Measurements from ENCODE around the gene F5. TPM values are rescaled to one million over a fixed set of nuclear protein-coding genes. Genes with fewer than 3 reads are reported as not detected.
"Not testable (repeated sequence)": the region's sequence is repeated elsewhere in the genome, so short reads cannot be mapped to it uniquely, and the experiment has no call there.

The F5 gene
- total and polyA plus RNA-seq, 10 donors, result 1.7 to 34.5 (median 7.4) TPM

- intact Hi-C loops (cut with DNase I; ENCODE audit: low total_unique reads), result no loop called here
- H3K27ac ChIP-seq, result no peak overlapping the region
- TF ChIP-seq POLR2A (IDR thresholded peaks at IDR 0.05) (no peak), POLR2AphosphoS5 (IDR thresholded peaks at IDR 0.05) (no peak), CTCF (IDR thresholded peaks at IDR 0.05 in 8 of 11, conservative IDR thresholded peaks at IDR 0.05 in 3 of 11) (no peak)
- no peaks in the 10 kb centered on the region for H3K36me3 ChIP-seq
- no peak overlapping the region for H3K4me3 ChIP-seq
- peaks cover 0 to 14% (median 5%) of the 10 kb centered on the region in 6 donors for H3K4me1 ChIP-seq
- no peaks in the 10 kb centered on the region for H3K9me3 ChIP-seq
- no peak for DNase-seq
- no peaks in the 10 kb centered on the region for H3K27me3 ChIP-seq (replicated peaks in 1 of 7)
- 10 to 16% (median 12%) methylated on average over 3 of the region's 3 CpGs for WGBS, 5 donors
These were observed 77.6 kb downstream of the F5 start for GRCh38 chr1:169508432-169509338.

- peaks cover 0 to 14% (median 5%) of the 10 kb centered on the region in 6 donors for H3K4me1 ChIP-seq
- TF ChIP-seq POLR2AphosphoS5 (IDR thresholded peaks at IDR 0.05) (no peak), CTCF (IDR thresholded peaks at IDR 0.05 in 8 of 11, conservative IDR thresholded peaks at IDR 0.05 in 3 of 11) (no peak), POLR2A (IDR thresholded peaks at IDR 0.05) (no peak)
- no peak overlapping the region for H3K4me3 ChIP-seq
- H3K27ac ChIP-seq, result no peak overlapping the region
- no peaks in the 10 kb centered on the region for H3K36me3 ChIP-seq
- intact Hi-C loops (cut with DNase I; ENCODE audit: low total_unique reads), result no loop called here
- peaks cover 0 to 1% (median 0%) of the 10 kb centered on the region in 8 donors for H3K9me3 ChIP-seq
- no peaks in the 10 kb centered on the region for H3K27me3 ChIP-seq (replicated peaks in 1 of 7)
- WGBS, 5 donors, result 76 to 84% (median 83%) methylated on average over 2 of the region's 2 CpGs
- no peak for DNase-seq
These were observed 78.9 kb downstream of the F5 start for GRCh38 chr1:169507413-169507812.

GRCh38 chr1:169503601-169504000, 82.7 kb downstream of the F5 start:
- DNase-seq; H3K9me3 ChIP-seq; H3K4me3 ChIP-seq; H3K36me3 ChIP-seq; H3K4me1 ChIP-seq; H3K27ac ChIP-seq; H3K27me3 ChIP-seq (replicated peaks in 1 of 7); intact Hi-C loops (cut with DNase I; ENCODE audit: low total_unique reads): not testable (repeated sequence)
- WGBS, 5 donors, result 94 to 100% (median 96%) methylated on average over 2 of the region's 2 CpGs

GRCh38 chr1:169499807-169500206, 86.5 kb downstream of the F5 start:
- Histone ChIP-seq H3K4me1 (no peaks in the 10 kb centered on the region), H3K4me3 (no peak overlapping the region), H3K27me3 (replicated peaks in 1 of 7) (no peaks in the 10 kb centered on the region), H3K36me3 (no peaks in the 10 kb centered on the region), H3K27ac (no peak overlapping the region), H3K9me3 (peaks cover 0 to 11% (median 0%) of the 10 kb centered on the region in 8 donors)
- DNase-seq, result no peak
- TF ChIP-seq POLR2A (IDR thresholded peaks at IDR 0.05) (no peak), POLR2AphosphoS5 (IDR thresholded peaks at IDR 0.05) (no peak), CTCF (IDR thresholded peaks at IDR 0.05 in 8 of 11, conservative IDR thresholded peaks at IDR 0.05 in 3 of 11) (no peak)
- intact Hi-C loops (cut with DNase I; ENCODE audit: low total_unique reads), result no loop called here

All from spleen (tissue), 11 donors.